Hematopoietic multipotent progenitor cell treated with erythropoietin and hydrocortisone succinate and interleukin-3 and kit ligand, for 8 days (in vitro differentiated cells): ENCODE data around the gene NPTX1.

Experiments used
- DNase-seq: peaks from one replicate; pipeline ENCODE4 v3.0.0-alpha.2; 2015

NPTX1 gene

DNA sequence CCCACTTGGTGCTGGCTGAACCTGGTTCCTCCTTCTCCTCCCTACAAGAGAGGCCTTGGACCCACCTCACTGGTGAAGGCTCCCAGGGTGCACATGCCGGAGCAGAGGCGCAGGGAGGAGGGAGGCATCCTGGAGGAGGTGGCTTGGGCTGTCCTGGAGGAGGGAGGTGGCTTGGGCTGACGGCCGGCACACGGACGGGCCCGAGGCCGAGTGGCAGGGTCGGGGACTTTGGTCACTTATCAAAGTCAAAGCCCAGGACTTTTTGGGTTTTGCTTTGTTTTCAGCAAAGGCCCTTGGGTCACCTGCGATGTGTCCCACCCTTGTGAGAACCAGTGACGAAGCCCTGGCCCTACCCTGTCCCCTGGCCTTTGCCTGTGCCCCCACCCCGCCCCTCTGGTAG lies 32.9 kb downstream of the NPTX1 start:
- no peak for DNase-seq

- DNase-seq, result no peak
Observed at GRCh38 chr17:80442764-80443163, 33.6 kb downstream of the NPTX1 start.

DNA sequence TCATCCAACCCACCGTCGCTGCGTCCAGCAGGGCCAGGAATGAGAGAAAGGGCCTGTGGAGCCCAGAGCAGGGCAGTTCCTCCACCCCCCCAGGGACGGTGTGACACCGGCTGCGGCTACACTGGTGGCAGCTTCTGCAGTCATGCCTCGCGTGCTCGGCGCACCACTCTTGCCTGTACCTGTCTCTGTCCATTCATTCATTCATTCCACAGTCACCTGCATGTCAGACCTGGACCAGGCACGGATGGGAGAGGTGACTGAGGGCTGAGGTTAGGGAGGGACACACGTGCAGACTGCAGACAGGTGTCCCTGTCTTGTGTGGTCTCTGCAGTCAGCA lies 34.1 kb downstream of the NPTX1 start:
- no peak for DNase-seq

- DNase-seq, result no peak
Observed at GRCh38 chr17:80441598-80442322, 34.6 kb downstream of the NPTX1 start.

DNA sequence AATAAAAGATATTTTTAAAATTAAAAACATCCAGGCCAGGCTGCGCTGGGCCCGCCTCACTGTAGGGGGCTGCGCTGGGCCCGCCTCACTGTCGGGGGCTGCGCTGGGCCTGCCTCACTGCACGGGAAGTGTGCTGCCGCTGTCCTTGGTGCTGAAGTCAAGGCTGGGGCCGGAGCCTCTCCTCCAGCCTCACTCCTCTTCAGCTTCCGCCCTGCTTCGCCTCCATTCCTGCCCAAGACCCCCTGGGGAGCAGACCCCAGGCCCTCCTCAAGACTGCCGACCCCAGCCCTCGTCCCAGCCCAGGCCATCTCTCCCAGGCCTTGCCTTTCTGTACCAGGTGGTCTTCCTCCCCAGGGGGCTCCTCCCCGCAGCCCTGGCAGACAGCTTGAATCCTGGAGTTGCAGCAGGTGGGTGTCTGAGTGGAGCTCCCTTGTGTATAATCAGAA lies 35.3 kb downstream of the NPTX1 start:
- DNase-seq, result peak; percentile 27

DNA sequence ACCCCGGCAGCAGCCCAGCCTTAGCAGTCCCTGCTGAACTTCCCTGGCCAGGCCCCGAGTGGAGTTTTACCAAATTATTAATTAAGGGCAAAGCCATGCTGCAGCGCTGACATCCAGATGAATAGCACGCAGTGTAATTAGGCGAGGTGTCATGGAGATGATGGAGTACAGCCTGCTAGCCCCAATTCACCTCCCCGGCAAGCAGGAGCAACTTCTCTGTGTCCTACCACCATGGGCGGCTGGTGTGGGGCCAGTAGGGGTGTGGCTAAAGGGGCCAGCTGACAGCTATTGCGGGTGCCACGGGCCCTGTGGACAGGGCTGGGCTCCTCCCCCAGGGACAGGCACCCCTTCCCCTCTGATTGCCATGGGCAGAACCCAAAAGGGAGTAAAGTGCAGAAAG lies 36.9 kb downstream of the NPTX1 start:
- no peak for DNase-seq

- DNase-seq, result no peak
Observed at GRCh38 chr17:80438806-80439205, 37.6 kb downstream of the NPTX1 start.

DNA sequence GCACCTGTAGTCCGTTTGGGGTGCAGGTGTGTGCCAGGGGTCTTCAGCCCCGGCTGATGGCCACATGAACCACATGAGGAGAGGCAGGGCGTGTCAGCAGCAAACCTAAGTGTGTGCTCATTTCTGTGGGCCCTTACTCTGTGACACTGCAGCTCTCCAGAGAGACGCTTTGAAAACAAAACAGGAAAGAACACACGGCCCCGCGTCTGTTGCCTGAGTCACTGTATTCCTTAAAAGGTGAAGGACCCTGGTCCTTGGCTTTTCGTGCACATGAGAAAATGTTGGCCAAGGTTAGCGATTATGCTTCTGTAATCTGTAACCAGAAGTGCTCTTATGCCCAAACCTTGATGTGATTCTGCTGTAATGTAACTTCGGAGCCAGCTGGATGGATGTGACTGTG lies 38.9 kb downstream of the NPTX1 start:
- no peak for DNase-seq

- DNase-seq, result no peak
Observed at GRCh38 chr17:80433916-80434666, 42.3 kb downstream of the NPTX1 start.

DNA sequence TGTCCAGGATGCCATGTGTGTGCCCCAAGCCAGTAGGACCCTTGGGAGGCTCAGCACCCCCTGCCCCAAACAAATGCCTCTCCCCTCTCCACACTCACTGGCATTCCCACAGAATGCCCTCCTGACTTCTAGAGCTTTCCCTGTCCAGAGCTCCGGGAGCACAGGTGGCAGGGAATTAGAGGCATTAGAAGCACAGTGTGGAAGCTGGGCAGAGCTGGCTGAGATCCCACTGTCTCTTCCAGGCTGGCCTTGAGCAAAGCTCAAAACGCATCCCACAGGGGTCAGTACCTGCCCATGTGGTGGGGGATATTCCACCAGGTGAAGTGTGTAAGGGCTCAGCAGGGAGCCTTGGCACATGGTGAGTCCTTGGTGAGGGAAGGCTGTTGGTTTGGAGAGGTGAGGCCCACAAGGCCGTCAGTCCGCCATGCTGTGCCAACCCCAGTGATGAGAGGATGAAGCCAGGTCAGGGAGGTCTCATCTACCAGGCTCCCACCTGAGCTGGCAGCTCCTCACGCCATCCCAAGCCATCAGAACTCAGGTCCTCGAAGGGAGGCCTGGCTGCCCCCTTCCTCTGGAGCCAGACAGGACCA lies 43.4 kb downstream of the NPTX1 start:
- DNase-seq, result no peak

DNA sequence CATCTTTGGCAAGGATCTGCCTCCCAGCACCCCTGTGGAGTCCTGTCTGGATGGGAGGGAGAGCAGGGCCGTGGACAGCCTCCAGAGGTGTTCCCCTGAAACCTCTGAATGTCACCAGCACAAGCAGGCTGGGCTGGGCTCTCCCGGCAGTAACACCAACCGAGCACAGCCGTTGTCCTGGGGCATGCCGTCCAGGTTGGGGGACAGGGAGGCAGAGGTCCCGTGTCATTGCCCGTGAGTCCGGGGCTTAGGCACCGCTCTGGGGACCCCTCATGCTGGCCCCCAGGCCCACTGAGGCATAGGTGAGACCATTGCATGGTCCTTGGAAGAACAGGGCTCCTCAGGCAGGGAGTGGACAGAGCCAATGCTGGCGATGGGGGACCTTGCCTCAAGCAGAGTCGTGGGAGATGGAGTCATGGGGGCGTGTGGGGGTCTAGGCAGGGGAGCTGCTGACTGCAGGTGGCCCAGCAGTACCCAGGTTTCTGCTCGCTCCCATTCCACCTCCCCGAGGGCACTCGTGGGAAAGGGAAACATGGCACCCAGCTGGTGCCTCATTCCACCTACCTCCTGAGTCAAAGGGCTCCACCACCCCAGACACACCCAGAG lies 44.0 kb downstream of the NPTX1 start:
- no peak for DNase-seq

DNA sequence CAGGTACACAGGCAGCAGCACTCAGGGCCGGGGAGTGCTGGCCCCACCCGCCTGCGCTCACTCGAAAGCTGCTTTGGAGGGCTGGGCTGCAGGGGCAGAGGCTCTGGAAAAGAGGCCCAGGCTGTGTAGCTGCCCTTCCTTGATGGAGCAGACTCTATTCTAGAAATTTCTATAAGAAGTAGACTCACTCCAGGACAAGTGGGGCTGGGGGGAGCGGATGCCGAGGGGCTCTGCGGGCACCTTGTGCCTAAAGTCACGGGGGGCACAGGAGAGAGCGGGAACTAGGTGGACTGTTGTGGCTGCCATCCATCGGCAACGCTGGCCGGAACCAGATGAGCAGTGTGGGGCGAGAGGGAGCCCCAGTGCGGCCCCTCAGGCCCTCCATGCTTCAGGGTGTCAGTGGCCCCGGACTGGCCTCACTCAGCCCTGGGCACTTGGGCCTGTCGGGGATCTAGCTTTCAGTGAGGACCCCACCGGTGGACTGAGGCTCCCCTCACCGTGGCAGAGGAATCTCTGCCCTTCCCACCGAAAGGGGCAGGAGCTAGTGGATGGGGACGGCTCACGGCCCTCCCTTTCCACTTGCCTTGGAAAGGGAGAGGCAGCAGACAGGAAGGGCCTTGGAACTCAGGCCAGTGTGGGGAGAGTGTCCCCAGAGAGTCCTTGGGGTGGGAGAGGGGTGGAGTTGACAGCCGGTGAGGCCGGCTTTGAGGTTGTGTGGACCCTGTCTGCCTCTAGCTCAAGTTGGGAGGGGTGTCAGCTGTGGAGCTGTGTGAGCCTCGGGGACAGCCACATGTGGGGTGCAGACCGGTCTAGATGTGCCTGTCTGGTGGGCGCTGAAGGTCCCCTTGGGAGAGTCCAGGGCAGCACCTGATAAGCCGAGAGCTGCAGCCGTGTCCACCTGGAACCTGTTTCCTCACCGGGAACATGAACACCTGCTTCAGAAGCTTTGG lies 44.9 kb downstream of the NPTX1 start:
- DNase-seq, result no peak

DNA sequence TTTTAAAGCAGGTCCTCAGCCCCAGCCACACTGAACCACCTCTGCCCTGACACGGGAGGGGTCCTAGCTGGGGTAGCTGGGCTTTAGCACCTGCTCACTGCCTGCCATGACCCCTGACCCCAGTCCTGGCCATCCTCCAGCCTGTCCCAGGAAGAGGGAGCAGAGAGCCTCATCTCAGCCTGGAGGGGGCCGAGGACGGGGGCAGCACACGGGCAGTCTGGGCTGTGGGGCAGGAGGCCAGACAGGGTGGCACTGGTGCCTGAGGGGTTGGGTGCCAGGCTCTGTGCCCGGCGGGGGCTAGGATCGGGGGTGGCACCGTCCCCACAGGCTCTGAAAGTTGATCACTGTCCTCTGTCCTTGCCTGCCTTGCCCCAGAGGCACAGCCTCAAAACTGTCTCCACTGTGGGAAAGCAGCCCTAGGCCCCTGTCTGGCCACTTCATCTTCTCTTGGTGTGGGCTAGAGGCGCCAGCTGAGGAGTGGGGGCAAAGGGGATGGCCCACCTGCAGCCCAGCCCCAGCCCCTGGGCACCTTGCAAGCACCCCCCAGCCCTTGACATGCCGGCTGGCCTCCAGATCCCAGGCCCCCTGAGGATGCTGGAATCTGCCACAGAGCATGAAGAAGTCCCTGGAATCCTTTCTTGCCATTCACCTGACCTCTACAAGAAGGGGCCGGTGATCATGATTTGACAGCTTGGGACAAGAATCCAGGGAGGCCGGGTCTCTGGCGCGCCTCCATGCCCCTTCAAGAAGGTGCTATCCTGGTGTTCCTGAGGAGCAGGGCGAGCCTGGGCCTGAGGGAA lies 45.8 kb downstream of the NPTX1 start:
- no peak for DNase-seq

- no peak for DNase-seq
Observed at GRCh38 chr17:80429356-80430275, 46.8 kb downstream of the NPTX1 start.

DNA sequence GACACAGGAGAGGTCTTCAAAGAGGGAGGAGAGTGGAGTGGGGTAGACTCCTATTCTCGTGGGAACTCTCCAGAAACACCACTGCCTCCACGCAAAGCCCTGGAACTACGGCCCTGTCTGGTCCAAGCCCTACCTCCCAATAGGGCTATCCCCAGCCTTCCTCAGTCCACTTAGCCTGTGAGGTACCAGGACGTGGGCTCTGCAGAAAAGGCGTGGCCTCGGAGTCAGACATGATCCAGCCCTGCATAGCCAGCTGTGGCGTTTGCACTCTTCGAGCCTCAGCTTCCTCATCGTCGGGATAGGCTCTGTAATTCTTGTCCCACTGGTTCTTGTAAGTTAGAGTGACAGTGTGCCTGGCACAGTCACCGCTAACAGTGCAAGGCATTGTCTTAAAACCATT lies 47.6 kb downstream of the NPTX1 start:
- no peak for DNase-seq

DNA sequence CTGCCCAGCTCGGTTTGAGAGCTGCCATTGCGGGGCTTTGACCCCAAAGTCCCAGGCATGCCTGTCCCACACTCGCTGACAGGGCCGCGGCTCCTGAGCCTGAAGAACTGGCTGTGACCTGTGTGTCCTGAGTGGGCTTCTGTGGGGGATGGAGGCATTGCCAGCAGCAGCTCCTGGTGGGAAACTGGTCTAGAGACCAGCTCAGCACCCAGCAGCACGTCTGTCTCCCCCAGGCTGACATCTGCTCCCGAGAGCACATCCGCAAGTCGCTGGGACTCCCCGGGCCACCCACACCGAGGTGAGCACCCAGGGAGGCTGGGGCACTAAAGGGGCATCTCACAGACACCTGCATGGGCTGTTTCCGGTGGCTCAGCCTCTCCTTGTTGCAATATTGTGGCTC lies 48.0 kb downstream of the NPTX1 start:
- no peak for DNase-seq

DNA sequence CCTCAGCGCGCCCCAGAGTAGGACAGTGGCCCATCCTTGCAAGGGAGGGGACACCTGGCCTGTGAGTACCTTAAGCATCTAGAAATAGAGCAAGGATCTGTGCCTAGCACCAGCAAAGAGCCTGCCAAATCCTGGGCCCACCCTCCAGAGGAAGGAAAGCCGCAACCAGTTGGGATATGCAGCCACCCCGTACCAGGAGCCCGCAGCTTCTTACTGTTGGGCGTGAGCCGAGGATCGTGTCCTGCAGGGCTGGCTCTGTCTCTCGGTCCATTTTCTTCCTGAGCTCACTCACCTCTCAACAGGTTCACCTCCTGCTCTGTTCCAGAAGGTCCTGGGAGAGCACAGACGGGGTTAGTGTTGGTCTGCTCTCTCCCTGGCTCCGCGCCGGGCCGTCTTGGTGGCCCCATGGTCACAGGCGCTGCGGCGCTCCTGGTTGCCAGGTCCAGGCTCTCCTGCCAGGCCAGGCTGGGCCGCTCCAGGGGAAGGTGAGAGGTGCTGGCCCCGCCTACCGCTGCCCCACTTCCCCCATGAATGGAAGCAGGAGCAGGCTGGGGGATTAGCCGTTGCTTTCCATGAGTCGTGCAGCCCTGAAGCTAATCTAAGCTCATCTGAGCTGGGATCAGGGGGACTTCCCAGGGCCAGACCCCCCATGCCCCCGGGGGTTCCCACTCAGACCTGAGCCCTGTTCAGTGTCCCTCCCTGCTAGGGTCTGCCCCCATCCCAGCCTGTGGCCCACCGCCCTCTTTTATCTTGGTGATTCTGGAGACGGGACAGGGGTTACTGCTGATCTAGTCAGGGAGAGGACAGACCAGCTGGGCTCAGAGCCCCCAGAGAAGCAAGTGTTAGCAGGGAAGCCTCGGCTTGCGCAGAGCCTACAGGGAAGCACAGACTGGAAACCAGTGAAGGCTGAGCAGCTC lies 48.8 kb downstream of the NPTX1 start:
- no peak for DNase-seq

GRCh38 chr17:80426671-80427326 lies 49.6 kb downstream of the NPTX1 start:
- peak; percentile 65 for DNase-seq

DNA sequence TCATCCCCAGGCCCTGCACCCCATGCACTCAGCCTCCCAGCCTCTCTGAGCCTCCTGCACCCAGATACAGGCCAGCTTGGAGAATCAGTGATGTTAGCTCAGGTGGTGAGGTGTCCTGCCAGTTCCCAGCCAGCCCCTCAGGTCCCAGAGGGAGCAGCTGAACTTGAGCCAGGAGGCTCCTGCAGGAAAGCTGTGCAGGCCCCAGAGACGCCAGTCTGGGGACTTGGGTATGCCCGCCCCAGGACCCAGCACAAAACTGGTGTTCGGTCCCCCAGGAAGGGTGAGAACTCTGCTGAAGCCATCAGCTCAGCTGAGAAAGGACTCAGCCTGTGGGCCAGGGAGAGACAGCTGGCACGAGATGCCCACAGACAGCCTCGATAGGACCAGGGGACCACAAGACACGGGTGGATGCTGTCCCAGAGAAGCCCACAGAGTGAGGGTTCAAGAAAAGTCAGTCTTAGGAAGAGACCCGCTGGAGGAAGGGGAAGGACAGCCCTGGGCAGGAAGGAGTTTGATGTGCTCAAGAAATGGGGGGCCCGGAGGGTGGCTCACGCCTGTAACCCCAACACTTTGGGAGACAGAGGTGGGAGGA lies 50.5 kb downstream of the NPTX1 start:
- DNase-seq, result no peak
